GM10847 (cell line): ENCODE data around the gene OPRL1.

Experiments used
- POLR2A ChIP-seq: IDR thresholded peaks from 2 replicates; pipeline ENCODE4 v1.6.1; 2011; ENCODE audit not compliant: insufficient read length; ENCODE audit errors: extremely low read depth

The OPRL1 gene

DNA sequence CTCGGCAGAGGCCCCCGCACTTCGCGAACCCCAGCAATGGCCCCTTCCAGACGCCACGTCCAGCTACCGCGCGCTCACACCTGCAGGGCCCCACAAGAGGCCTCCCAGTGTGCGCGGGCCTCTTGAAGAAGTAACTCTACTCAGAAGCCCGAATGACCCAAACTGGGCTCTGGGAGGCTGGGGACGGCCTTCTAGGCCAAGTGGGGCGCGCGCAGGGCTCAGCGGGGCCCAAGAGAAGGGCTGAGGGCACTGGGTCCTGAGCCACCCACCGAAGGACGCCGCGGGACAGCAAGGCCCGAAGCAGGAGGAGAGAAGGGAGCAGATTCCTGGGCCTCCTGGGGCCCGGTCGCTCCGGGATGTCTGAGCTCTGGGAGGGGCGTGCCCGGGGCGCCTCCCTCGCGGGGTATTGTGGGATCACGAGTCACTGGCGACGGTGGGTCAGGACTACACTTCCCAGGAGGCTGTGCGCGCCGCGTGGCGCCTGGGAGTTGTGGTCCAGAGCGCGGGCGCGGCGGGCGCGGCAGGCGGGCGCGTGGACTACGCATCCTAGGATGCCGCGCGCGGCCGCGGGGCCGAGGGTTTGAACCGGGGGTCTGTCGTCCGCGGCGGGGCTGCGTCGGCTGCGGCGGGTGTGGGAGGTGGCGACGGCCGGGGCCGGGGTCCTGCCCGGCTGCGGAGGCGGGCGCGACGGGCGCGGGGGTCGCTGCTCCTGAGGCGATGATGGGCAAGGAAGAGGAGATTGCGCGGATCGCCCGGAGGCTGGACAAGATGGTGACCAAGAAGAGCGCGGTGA is 17.1 kb upstream of the OPRL1 start, which contains the start of gene TCEA2:
Gene TCEA2, plus strand, starts transcription at position 603 of the 793 bp plus-strand sequence. Its CDS starts 115 bp downstream, at position 718.
- TF ChIP-seq POLR2A = peak; percentile 45

- TF ChIP-seq POLR2A = no peak
These were observed 16.3 kb upstream of the OPRL1 start for GRCh38 chr20:64063389-64064144.

GRCh38 chr20:64064145-64064698 is 15.7 kb upstream of the OPRL1 start:
- TF ChIP-seq POLR2A = no peak

DNA sequence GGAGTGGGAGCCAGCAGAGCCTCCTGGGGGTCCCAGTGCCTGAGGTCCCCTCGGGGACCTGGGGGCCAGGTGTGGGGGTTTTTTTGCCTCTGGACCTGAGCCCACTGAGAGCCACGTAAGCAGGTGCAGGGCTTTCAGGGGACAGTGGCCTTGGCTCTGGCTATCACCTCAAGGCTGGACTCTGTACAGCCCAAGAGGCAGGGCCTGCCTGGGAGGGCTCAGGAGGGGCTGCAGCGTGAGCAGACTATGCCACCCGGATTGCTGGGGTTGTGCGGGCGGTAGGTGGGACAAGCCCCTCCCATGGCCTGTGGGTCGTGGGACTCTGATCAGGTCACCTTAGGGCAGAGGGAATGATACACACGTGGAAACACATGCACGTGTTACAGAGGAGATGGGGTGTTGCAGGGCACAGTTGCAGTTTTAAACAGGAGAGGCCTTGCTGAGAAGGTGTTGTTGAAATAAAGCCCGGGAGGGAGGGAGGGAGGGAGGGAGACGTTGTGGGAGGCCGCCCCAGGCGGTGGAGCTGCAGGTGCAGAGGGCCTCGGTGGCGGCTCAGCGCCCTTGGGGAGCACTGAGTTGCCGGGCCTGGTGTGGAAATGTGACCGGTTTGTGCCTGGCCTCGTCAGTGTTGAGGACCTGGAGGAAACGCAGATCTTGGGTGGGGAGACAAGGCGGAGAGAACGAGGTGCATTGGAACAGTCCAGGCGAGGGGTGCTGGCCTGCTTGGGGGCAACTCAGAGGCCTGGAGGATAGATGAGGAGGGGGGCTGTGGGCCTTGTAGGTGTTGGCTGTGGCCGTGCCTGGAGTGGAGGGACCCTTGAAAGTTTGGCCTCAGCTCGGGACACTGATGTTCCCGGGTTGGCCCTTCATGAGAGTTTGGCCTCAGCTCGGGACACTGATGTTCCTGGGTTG is 14.6 kb upstream of the OPRL1 start:
- TF ChIP-seq POLR2A = no peak

GRCh38 chr20:64065974-64066343 is 13.9 kb upstream of the OPRL1 start:
- no peak for TF ChIP-seq POLR2A

DNA sequence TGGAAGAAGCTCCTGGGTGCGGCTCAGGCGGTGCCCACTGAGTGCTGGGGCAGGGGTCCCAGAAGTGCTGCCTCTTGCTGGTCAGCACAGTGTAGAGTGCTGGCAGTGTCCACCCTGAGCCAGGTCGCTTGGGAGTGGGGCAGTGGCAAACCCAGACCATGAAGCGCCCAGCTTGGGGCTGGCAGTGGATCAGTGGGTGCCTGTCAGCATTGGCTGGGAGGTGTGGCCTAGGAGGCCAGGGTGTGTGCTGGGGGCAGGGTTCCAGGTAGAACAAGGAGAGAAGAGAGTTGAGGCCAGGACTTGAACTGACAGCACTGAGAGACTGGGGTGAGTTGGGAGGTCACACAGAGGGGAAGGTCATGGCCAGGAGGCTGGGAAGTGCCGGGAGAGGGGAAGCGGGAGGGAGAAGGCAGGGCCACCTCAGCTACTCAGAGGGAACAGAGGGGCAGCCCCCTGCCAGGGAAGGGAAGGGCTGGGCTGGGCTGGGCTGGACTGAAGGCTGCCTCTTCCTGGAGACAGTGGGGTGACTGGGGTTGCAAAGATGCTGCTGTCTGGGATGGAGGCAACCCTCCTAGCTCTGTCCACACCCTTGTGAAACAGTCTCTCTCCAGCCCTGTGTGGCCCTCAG is 12.8 kb upstream of the OPRL1 start:
- no peak for TF ChIP-seq POLR2A

- TF ChIP-seq POLR2A = no peak
These were observed 12.1 kb upstream of the OPRL1 start for GRCh38 chr20:64067733-64068307.

- no peak for TF ChIP-seq POLR2A
These were observed 11.3 kb upstream of the OPRL1 start for GRCh38 chr20:64068386-64069208.

DNA sequence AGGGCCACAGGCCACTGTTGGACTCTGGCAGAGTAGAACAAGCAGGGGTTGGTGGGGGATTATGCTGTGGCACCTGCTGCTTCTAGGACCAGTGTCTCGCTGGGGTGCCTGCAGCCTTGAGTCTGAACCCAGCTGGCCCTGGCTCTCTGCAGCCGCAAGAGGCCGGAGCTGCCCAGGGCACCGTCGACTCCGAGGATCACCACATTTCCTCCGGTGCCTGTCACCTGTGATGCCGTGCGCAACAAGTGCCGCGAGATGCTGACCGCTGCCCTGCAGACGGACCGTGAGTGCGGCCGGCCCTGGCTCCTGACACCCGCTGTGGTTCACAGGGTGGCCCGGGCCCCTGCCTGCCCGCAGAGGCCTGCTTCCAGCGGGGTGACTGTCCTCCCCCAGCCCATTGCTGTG is 10.7 kb upstream of the OPRL1 start:
- no peak for TF ChIP-seq POLR2A

DNA sequence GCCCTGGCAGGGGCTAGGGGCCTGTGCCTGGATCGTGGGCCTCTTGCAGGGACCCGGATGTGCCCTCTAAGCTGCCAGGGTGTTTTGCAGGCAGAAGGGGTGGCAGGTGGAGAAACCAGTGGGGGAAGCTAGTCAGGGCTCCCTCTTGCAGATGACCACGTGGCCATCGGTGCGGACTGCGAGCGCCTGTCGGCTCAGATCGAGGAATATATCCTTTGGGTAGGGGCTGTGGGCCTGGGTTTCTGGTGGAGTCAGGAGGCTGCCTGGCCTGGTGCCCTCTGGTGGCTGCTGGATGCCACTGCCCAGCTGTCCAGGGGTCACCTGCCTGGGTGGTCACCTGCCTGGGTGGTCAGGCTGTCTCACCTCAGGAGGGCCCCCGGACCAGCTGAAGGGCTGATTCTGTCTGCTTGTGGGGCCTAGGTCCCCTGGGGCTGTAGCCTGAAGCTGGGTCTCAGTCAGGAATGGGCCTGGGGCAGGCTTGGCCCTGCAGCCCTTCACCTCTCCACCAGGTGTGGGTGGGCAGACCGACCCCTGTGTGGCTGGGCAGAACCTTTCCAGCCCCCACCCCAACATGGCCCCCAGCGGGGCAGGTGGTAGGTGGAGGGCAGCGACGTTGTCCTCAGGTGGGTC is 10.2 kb upstream of the OPRL1 start:
- no peak for TF ChIP-seq POLR2A

- no peak for TF ChIP-seq POLR2A
These were observed 9.5 kb upstream of the OPRL1 start for GRCh38 chr20:64070244-64070993.
